ENCODE measurements around the gene PALMD. TPM values are rescaled to one million over a fixed set of nuclear protein-coding genes. Genes with fewer than 3 reads are reported as not detected.

Gene PALMD
- polyA plus RNA-seq, 1 of the 3 experiments (the other 2 are of a cell fraction), result 1.8 TPM

DNA sequence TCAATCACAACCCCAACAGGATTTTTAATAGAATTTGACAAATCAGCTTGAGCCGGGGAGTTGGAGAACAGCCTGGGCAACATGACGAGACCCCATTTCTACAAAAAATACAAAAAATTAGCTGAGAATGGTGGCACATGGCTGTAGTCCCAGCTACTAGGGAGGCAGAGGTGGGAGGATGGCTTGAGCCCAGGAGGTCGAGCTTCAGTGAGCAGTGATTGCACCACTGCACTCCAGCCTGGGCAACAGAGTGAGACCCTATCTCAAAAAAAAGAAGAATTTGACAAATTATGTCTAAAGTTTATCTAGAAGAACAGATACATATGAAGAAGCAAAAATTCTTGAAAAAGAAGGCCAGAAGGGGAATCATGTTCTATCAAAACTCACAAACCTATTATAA, 77.3 kb downstream of the PALMD start:
- no peak for TF ChIP-seq MEF2A (IDR thresholded peaks at IDR 0.05; ENCODE audit: borderline replicate concordance, low read depth)
- POLR2A ChIA-PET, result no interaction called here
- CTCF ChIA-PET, result no interaction called here

DNA sequence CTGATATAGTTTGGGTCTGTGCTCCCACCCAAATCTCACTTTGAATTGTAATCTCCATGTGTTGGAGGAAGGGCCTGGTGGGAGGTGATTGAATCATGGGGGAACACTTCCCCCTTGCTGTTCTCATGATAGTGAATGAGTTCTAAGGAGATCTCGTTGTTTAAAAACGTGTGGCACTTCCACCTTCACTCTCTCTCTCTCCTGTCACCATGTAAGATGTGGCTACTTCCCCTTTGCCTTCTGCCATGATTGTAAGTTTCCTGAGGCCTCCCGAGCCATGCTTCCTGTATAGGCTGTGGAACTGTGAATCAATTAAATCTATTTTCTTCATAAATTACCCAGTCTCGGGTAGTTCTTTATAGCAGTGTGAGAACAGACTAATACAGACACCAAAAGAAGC, 80.1 kb downstream of the PALMD start:
- CTCF ChIA-PET, result no interaction called here
- Histone ChIP-seq H3K9me2 (no peaks in the 10 kb centered on the region), H3K79me2 (ENCODE audit: insufficient read depth) (no peaks in the 10 kb centered on the region), H3K36me3 (replicated peaks in 1 of 2; ENCODE audit: control insufficient read depth in 1 of 2, insufficient read depth in 2 of 2, low read length in 1 of 2) (no peaks in the 10 kb centered on the region), H3K9me3 (no peaks in the 10 kb centered on the region), H4K20me1 (ENCODE audit: insufficient read depth) (no peaks in the 10 kb centered on the region), H3K27me3 (ENCODE audit: insufficient read depth) (no peaks in the 10 kb centered on the region), H3K4me1 (ENCODE audit: control insufficient read depth in 1 of 2, insufficient read depth in 2 of 2, low read depth in 1 of 2, low read length in 1 of 2) (peaks cover 0 to 25% of the 10 kb centered on the region in 2 experiments; a peak in 2 of 4 replicates), H3K4me3 (ENCODE audit: low read depth in 2 of 2, low read length in 1 of 2) (no peak overlapping the region), H3K4me2 (no peak overlapping the region), H2AFZ (ENCODE audit: low read depth) (no peak overlapping the region), H3K9ac (no peak overlapping the region), H3F3A (replicated peaks; ENCODE audit: insufficient read depth) (peaks cover 23% of the 10 kb centered on the region), H3K27ac (ENCODE audit: low read depth in 2 of 2, low read length in 1 of 2) (no peak overlapping the region)
- 78% methylated on average over 4 of the region's 4 CpGs for WGBS (ENCODE audit: low lambda C conversion rate)
- DNase-seq, result no peak
- TF ChIP-seq GABPA (IDR thresholded peaks at IDR 0.05; ENCODE audit: low read depth), result no peak
- no peak for TF ChIP-seq YY1 (IDR thresholded peaks at IDR 0.05; ENCODE audit: low read depth)
- no peak for TF ChIP-seq RCOR1 (IDR thresholded peaks at IDR 0.05; ENCODE audit: low read length)
- TF ChIP-seq, protein P1, sequence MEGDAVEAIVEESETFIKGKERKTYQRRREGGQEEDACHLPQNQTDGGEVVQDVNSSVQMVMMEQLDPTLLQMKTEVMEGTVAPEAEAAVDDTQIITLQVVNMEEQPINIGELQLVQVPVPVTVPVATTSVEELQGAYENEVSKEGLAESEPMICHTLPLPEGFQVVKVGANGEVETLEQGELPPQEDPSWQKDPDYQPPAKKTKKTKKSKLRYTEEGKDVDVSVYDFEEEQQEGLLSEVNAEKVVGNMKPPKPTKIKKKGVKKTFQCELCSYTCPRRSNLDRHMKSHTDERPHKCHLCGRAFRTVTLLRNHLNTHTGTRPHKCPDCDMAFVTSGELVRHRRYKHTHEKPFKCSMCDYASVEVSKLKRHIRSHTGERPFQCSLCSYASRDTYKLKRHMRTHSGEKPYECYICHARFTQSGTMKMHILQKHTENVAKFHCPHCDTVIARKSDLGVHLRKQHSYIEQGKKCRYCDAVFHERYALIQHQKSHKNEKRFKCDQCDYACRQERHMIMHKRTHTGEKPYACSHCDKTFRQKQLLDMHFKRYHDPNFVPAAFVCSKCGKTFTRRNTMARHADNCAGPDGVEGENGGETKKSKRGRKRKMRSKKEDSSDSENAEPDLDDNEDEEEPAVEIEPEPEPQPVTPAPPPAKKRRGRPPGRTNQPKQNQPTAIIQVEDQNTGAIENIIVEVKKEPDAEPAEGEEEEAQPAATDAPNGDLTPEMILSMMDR (IDR thresholded peaks at IDR 0.05), result no peak
- TF ChIP-seq EP300 (IDR thresholded peaks at IDR 0.05; ENCODE audit: borderline replicate concordance in 1 of 2, low read depth in 1 of 2, low read length in 1 of 2), result no peak
- no peak for TF ChIP-seq FOXM1 (IDR thresholded peaks at IDR 0.05; ENCODE audit: low read depth)
- no peak for TF ChIP-seq RFX5 (IDR thresholded peaks at IDR 0.05; ENCODE audit: low read length)
- TF ChIP-seq FOSL2 (IDR thresholded peaks at IDR 0.05; ENCODE audit: borderline replicate concordance, low read depth), result no peak
- no peak for TF ChIP-seq MEF2A (IDR thresholded peaks at IDR 0.05; ENCODE audit: borderline replicate concordance, low read depth)
- TF ChIP-seq, protein P2, sequence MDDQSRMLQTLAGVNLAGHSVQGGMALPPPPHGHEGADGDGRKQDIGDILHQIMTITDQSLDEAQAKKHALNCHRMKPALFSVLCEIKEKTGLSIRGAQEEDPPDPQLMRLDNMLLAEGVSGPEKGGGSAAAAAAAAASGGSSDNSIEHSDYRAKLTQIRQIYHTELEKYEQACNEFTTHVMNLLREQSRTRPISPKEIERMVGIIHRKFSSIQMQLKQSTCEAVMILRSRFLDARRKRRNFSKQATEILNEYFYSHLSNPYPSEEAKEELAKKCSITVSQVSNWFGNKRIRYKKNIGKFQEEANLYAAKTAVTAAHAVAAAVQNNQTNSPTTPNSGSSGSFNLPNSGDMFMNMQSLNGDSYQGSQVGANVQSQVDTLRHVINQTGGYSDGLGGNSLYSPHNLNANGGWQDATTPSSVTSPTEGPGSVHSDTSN (IDR thresholded peaks at IDR 0.05), result no peak
- no peak for TF ChIP-seq TAF1 (IDR thresholded peaks at IDR 0.05; ENCODE audit: borderline replicate concordance, low read depth, low read length)
- no peak for TF ChIP-seq RAD21 (IDR thresholded peaks at IDR 0.05; ENCODE audit: low read length)
- no peak for TF ChIP-seq NRF1 (IDR thresholded peaks at IDR 0.05; ENCODE audit: low read depth, low read length)
- TF ChIP-seq, protein P3, sequence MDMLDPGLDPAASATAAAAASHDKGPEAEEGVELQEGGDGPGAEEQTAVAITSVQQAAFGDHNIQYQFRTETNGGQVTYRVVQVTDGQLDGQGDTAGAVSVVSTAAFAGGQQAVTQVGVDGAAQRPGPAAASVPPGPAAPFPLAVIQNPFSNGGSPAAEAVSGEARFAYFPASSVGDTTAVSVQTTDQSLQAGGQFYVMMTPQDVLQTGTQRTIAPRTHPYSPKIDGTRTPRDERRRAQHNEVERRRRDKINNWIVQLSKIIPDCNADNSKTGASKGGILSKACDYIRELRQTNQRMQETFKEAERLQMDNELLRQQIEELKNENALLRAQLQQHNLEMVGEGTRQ (IDR thresholded peaks at IDR 0.05; ENCODE audit: borderline replicate concordance, low read depth, low read length), result no peak
- TF ChIP-seq, protein P4, sequence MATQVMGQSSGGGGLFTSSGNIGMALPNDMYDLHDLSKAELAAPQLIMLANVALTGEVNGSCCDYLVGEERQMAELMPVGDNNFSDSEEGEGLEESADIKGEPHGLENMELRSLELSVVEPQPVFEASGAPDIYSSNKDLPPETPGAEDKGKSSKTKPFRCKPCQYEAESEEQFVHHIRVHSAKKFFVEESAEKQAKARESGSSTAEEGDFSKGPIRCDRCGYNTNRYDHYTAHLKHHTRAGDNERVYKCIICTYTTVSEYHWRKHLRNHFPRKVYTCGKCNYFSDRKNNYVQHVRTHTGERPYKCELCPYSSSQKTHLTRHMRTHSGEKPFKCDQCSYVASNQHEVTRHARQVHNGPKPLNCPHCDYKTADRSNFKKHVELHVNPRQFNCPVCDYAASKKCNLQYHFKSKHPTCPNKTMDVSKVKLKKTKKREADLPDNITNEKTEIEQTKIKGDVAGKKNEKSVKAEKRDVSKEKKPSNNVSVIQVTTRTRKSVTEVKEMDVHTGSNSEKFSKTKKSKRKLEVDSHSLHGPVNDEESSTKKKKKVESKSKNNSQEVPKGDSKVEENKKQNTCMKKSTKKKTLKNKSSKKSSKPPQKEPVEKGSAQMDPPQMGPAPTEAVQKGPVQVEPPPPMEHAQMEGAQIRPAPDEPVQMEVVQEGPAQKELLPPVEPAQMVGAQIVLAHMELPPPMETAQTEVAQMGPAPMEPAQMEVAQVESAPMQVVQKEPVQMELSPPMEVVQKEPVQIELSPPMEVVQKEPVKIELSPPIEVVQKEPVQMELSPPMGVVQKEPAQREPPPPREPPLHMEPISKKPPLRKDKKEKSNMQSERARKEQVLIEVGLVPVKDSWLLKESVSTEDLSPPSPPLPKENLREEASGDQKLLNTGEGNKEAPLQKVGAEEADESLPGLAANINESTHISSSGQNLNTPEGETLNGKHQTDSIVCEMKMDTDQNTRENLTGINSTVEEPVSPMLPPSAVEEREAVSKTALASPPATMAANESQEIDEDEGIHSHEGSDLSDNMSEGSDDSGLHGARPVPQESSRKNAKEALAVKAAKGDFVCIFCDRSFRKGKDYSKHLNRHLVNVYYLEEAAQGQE (IDR thresholded peaks at IDR 0.05; ENCODE audit: low read depth, low read length), result no peak
- no peak for TF ChIP-seq FOXJ3 (CRISPR knock-in tag; IDR thresholded peaks at IDR 0.05)
- POLR2A ChIA-PET, result no interaction called here

More for the DNA sequence above, 77.3 kb downstream of the PALMD start:
- no peaks in the 10 kb centered on the region for H3K9me2 ChIP-seq
- peaks cover 0 to 16% of the 10 kb centered on the region in 2 experiments; a peak in 1 of 4 replicates for H3K4me1 ChIP-seq (ENCODE audit: control insufficient read depth in 1 of 2, insufficient read depth in 2 of 2, low read depth in 1 of 2, low read length in 1 of 2)
- no peak for DNase-seq
- no peaks in the 10 kb centered on the region for H3K27me3 ChIP-seq (ENCODE audit: insufficient read depth)
- no peaks in the 10 kb centered on the region for H4K20me1 ChIP-seq (ENCODE audit: insufficient read depth)
- no peaks in the 10 kb centered on the region for H3K79me2 ChIP-seq (ENCODE audit: insufficient read depth)
- H3K27ac ChIP-seq (ENCODE audit: low read depth in 2 of 2, low read length in 1 of 2), result no peak overlapping the region
- no peak overlapping the region for H3K4me2 ChIP-seq
- H3K4me3 ChIP-seq (ENCODE audit: low read depth in 2 of 2, low read length in 1 of 2), result no peak overlapping the region
- peaks cover 12% of the 10 kb centered on the region for H3F3A ChIP-seq (replicated peaks; ENCODE audit: insufficient read depth)
- H2AFZ ChIP-seq (ENCODE audit: low read depth), result no peak overlapping the region
- H3K9me3 ChIP-seq, result no peaks in the 10 kb centered on the region
- no peak overlapping the region for H3K9ac ChIP-seq
- WGBS (ENCODE audit: low lambda C conversion rate), result 96% methylated on average over 3 of the region's 3 CpGs
- H3K36me3 ChIP-seq (replicated peaks in 1 of 2; ENCODE audit: control insufficient read depth in 1 of 2, insufficient read depth in 2 of 2, low read length in 1 of 2), result no peaks in the 10 kb centered on the region
